Endodermal cell (in vitro differentiated cells): ENCODE data around the gene SYT13. TPM values are rescaled to one million over a fixed set of nuclear protein-coding genes. Genes with fewer than 3 reads are reported as not detected.

Experiments
- DNase-seq: peaks from one replicate; pipeline ENCODE4 v3.0.0-alpha.2; 2017
- H3K27ac ChIP-seq: 2 replicates; pipeline ENCODE4 v1.5.1; 2013; ENCODE audit warnings: mild to moderate bottlenecking, low read depth, low read length, moderate library complexity
- H3K27me3 ChIP-seq: 2 replicates; pipeline ENCODE4 v1.6.1; 2013; ENCODE audit warnings: mild to moderate bottlenecking, low read length, moderate library complexity; ENCODE audit not compliant: insufficient read depth, control insufficient read depth, poor library complexity, severe bottlenecking
- H3K36me3 ChIP-seq: 2 replicates; pipeline ENCODE4 v1.7.0; 2013; ENCODE audit warnings: mild to moderate bottlenecking, low read length, moderate library complexity; ENCODE audit not compliant: control insufficient read depth, insufficient read depth
- H3K4me1 ChIP-seq: one replicate; pipeline ENCODE4 v1.7.0; 2013; ENCODE audit warnings: low read length; ENCODE audit not compliant: control insufficient read depth, insufficient read depth
- H3K4me3 ChIP-seq: 2 replicates; pipeline ENCODE4 v1.5.1; 2013; ENCODE audit warnings: mild to moderate bottlenecking, low read length, moderate library complexity
- H3K9ac ChIP-seq: 2 replicates; pipeline ENCODE4 v1.6.1; 2013; ENCODE audit warnings: mild to moderate bottlenecking, low read length, moderate library complexity; ENCODE audit not compliant: poor library complexity, severe bottlenecking; ENCODE audit errors: extremely low read depth
- H3K9me3 ChIP-seq: 2 replicates; pipeline ENCODE4 v1.6.1; 2013; ENCODE audit warnings: mild to moderate bottlenecking, low read length, moderate library complexity; ENCODE audit not compliant: control insufficient read depth
- H3K27ac Mint-ChIP-seq: 2 replicates; pipeline ENCODE4 v1.8.0; 2020; ENCODE audit warnings: mixed read lengths
- H3K27me3 Mint-ChIP-seq: 2 replicates; pipeline ENCODE4 v1.8.0; 2021; ENCODE audit warnings: mild to moderate bottlenecking, mixed read lengths; ENCODE audit not compliant: insufficient read depth
- H3K36me3 Mint-ChIP-seq: 2 replicates; pipeline ENCODE4 v1.8.0; 2020; ENCODE audit warnings: low read depth, mixed read lengths
- H3K4me1 Mint-ChIP-seq: 2 replicates; pipeline ENCODE4 v1.8.0; 2020; ENCODE audit warnings: mixed read lengths
- H3K4me3 Mint-ChIP-seq: 2 replicates; pipeline ENCODE4 v1.8.0; 2020; ENCODE audit warnings: mild to moderate bottlenecking, moderate library complexity, mixed read lengths
- H3K9me3 Mint-ChIP-seq: 2 replicates; pipeline ENCODE4 v1.8.0; 2020; ENCODE audit warnings: mild to moderate bottlenecking, mixed read lengths
- CTCF ChIP-seq: fragments of 200-600 bp; sonication (generic); conservative IDR thresholded peaks from 2 replicates; pipeline ENCODE4 v1.5.0; 2021; ENCODE audit warnings: antibody characterized with exemption, mild to moderate bottlenecking
- WGBS, 2 experiments: methylation state at CpG; one replicate each; pipeline versions ENCODE4 v1.1.5 to v1.1.7; 2013; ENCODE audit warnings: missing lambda C conversion rate in 2 of 2, mixed read lengths in 1 of 2; ENCODE audit not compliant: insufficient coverage in 1 of 2, insufficient read length in 1 of 2; 5-methylcytosine and 5-hydroxymethylcytosine counted together
- total RNA-seq, 2 donors: library from RNA; stranded (reverse); fragmentation: NEBNext Ultra II Directional in 1 of 2; extraction: Animal tissue kit (Norgen Biotek cat#: 25700) in 1 of 2; gene quantifications; 2 replicates in 1 of 2; 3 replicates in 1 of 2; pipeline ENCODE4 v1.2.1, GENCODE V29; 2021

SYT13 gene
- total RNA-seq, 2 donors from 2014 or later, result 3.2 to 9.3 TPM

DNA sequence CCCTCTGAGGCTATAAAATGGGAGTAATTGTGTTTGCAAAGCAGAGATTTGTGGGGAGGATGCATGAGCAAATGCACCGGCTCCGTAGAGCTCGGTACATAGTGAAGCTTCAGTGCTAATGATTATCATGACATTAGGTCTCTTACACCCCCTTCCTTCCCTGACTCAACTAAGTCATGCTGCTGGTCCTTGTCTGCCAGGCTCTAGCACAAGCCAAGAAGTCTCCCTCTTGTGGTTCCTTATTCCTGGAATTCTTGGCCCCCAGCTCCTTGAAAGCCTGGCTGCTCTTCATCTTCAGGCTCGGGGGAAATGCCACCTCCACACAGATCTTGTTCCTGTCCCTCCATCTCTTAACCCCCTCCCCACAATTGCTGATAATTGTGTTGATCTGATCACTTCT, 45.7 kb upstream of the SYT13 start:
- H3K27ac Mint-ChIP-seq, result no peak overlapping the region
- no peaks in the 10 kb centered on the region for H3K4me1 ChIP-seq

DNA sequence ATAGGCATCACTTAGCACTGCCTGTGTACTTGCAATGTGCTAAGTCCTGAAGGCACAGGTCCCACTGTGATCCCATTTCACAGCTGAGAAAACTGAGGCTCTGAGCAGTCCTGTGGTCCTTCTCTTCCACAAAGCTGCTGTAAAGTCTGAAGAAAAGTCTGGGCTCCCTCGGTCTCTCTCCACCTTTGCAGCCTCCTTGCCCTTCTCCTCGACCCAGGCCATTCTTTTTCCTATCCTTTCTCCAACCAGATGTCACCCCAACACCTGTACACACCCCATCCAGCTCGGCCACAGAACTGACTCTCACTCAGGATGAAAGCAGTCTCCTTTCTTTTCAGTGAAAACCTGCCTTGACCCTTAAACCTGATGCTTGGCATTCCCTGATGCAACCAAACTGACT, 42.6 kb upstream of the SYT13 start:
- 79 to 95% methylated on average over 2 to 3 of the region's 3 CpGs for WGBS, 2 experiments
- H3K4me1 Mint-ChIP-seq, result peaks cover 6% of the 10 kb centered on the region

More for the DNA sequence above, 45.7 kb upstream of the SYT13 start:
- no peak overlapping the region for H3K4me3 ChIP-seq
- H3K27me3 ChIP-seq, result peaks cover 7% of the 10 kb centered on the region
- WGBS, 2 experiments, result 65 to 80% methylated on average over 1 to 4 of the region's 4 CpGs
- H3K27ac ChIP-seq, result no peak overlapping the region
- H3K9me3 ChIP-seq, result peaks cover 6% of the 10 kb centered on the region
- Mint-ChIP-seq H3K4me3 (no peak overlapping the region), H3K9me3 (peaks cover 4% of the 10 kb centered on the region), H3K27me3 (peaks cover 29% of the 10 kb centered on the region), H3K36me3 (no peaks in the 10 kb centered on the region), H3K4me1 (no peaks in the 10 kb centered on the region)
- TF ChIP-seq CTCF, result no peak
- DNase-seq, result no peak
- no peaks in the 10 kb centered on the region for H3K36me3 ChIP-seq
- no peak overlapping the region for H3K9ac ChIP-seq

DNA sequence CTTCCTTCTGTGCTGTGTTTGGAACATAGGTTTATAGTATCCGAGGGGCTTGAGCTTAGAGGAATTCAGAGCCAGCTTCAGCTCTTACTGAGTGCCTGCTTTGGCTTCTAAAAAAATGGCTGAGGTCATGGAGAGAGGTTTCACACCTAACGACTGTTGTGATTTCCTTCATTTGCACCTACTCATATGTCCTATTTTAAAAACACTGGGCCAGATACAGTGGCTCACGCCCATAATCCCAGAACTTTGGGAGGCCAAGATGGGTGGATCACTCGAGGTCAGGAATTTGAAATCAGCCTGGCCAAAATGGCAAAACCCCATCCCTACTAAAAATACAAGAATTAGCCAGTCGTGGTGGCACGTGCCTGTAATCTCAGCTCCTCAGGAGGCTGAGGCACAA, 38.3 kb upstream of the SYT13 start:
- Histone ChIP-seq H3K27me3 (no peaks in the 10 kb centered on the region), H3K27ac (no peak overlapping the region), H3K36me3 (no peaks in the 10 kb centered on the region), H3K4me1 (no peaks in the 10 kb centered on the region), H3K4me3 (no peak overlapping the region), H3K9ac (no peak overlapping the region), H3K9me3 (peaks cover 10% of the 10 kb centered on the region)
- H3K36me3 Mint-ChIP-seq, result no peaks in the 10 kb centered on the region
- no peak for TF ChIP-seq CTCF
- no peak overlapping the region for H3K4me3 Mint-ChIP-seq
- peaks cover 23% of the 10 kb centered on the region for H3K27me3 Mint-ChIP-seq
- no peak overlapping the region for H3K27ac Mint-ChIP-seq
- 83 to 86% methylated on average over 3 to 5 of the region's 6 CpGs for WGBS, 2 experiments
- peaks cover 9% of the 10 kb centered on the region for H3K9me3 Mint-ChIP-seq
- peaks cover 6% of the 10 kb centered on the region for H3K4me1 Mint-ChIP-seq
- DNase-seq, result no peak

More for the DNA sequence above, 42.6 kb upstream of the SYT13 start:
- Mint-ChIP-seq H3K9me3 (peaks cover 9% of the 10 kb centered on the region), H3K27me3 (peaks cover 29% of the 10 kb centered on the region), H3K4me3 (no peak overlapping the region), H3K36me3 (no peaks in the 10 kb centered on the region), H3K27ac (no peak overlapping the region)
- peaks cover 10% of the 10 kb centered on the region for H3K9me3 ChIP-seq
- no peaks in the 10 kb centered on the region for H3K4me1 ChIP-seq
- no peak overlapping the region for H3K27ac ChIP-seq
- H3K9ac ChIP-seq, result no peak overlapping the region
- no peaks in the 10 kb centered on the region for H3K36me3 ChIP-seq
- H3K27me3 ChIP-seq, result peaks cover 7% of the 10 kb centered on the region
- H3K4me3 ChIP-seq, result no peak overlapping the region
- DNase-seq, result no peak
- no peak for TF ChIP-seq CTCF
